HepG2 (cell line): ENCODE measurements around the gene MTA2. TPM values are rescaled to one million over a fixed set of nuclear protein-coding genes. Genes with fewer than 3 reads are reported as not detected.

ENCODE experiments used
- ARNTL ChIP-seq: sonication (generic); formaldehyde crosslinking; IDR thresholded peaks from 2 replicates; pipeline ENCODE4 v1.4.0; 2020; ENCODE audit warnings: mild to moderate bottlenecking, missing genetic modification reagents
- ASH2L ChIP-seq: fragments of 300-600, 200-600 bp; sonication (generic); IDR thresholded peaks from 2 replicates; pipeline ENCODE4 v1.7.0; 2017; ENCODE audit warnings: low read depth, mild to moderate bottlenecking, moderate library complexity, mixed read lengths, low read length; ENCODE audit not compliant: insufficient read length
- ATF1 ChIP-seq: IDR thresholded peaks from 2 replicates; pipeline ENCODE4 v1.6.1; 2016; ENCODE audit warnings: mild to moderate bottlenecking, control low read depth
- CBFB ChIP-seq: sonication (generic); formaldehyde crosslinking; IDR thresholded peaks from 2 replicates; pipeline ENCODE4 v1.4.0; 2020; ENCODE audit warnings: missing genetic modification reagents
- KDM2A ChIP-seq: sonication (generic); formaldehyde crosslinking; IDR thresholded peaks from 2 replicates; pipeline ENCODE4 v1.4.0; 2020; ENCODE audit warnings: low read depth, missing genetic modification reagents, borderline replicate concordance
- PHF8 ChIP-seq: sonication (generic); formaldehyde crosslinking; IDR thresholded peaks from 2 replicates; pipeline ENCODE4 v1.5.0; 2020; ENCODE audit warnings: missing genetic modification reagents
- POGZ ChIP-seq: sonication (generic); formaldehyde crosslinking; IDR thresholded peaks from 2 replicates; pipeline ENCODE4 v1.4.0; 2020; ENCODE audit warnings: mild to moderate bottlenecking, missing genetic modification reagents
- ZFYVE20 ChIP-seq: sonication (generic); formaldehyde crosslinking; IDR thresholded peaks from 2 replicates; pipeline ENCODE4 v1.8.0; 2023; ENCODE audit warnings: low read depth, mild to moderate bottlenecking, moderate library complexity, missing genetic modification reagents, borderline replicate concordance
- ZNF451 ChIP-seq: sonication (generic); formaldehyde crosslinking; IDR thresholded peaks from 2 replicates; pipeline ENCODE4 v1.5.0; 2020; ENCODE audit warnings: mild to moderate bottlenecking, missing genetic modification reagents
- ZNF619 ChIP-seq: sonication (generic); formaldehyde crosslinking; IDR thresholded peaks from 2 replicates; pipeline ENCODE4 v1.4.0; 2020; ENCODE audit warnings: mild to moderate bottlenecking, missing genetic modification reagents
- polyA plus RNA-seq, 8 experiments: library from polyadenylated mRNA; depleted of rRNA in 3 of 8; stranded (reverse) in 7 of 8; unstranded in 1 of 8; fragments of >200 nt; fragmentation: Illumina TruSeq in 4 of 8; extraction: Trizol in 4 of 8; gene quantifications; 2 replicates each; pipeline versions ENCODE4 v1.2.1 to v1.2.3, GENCODE V29; 2011 to 2016; ENCODE audit warnings: low read depth in 4 of 8, missing spikeins in 1 of 8, mixed read lengths in 1 of 8; ENCODE audit not compliant: insufficient read depth in 1 of 8
- total RNA-seq, 5 experiments: library from RNA; depleted of rRNA; stranded (reverse); fragments of >200 nt; fragmentation: Illumina TruSeq; extraction: Trizol; gene quantifications; 2 replicates each; pipeline ENCODE4 v1.2.3, GENCODE V29; 2016; ENCODE audit warnings: low read depth in 1 of 5
- TF ChIP-seq, protein P1 (sequence below): sonication (generic); formaldehyde crosslinking; IDR thresholded peaks from 2 replicates; pipeline ENCODE4 v1.4.0; 2020; ENCODE audit warnings: missing genetic modification reagents
- TF ChIP-seq, protein P2 (sequence below), 2 experiments: fragments of 450-650 bp in 1 of 2; sonication (generic) in 1 of 2; formaldehyde crosslinking in 1 of 2; IDR thresholded peaks; 2 replicates each; pipeline versions ENCODE4 v1.6.1 to v1.8.0; 2016 to 2022; ENCODE audit warnings: antibody characterized with exemption in 1 of 2, mild to moderate bottlenecking in 1 of 2, missing genetic modification reagents in 1 of 2
- TF ChIP-seq, protein P3 (sequence below): sonication (generic); formaldehyde crosslinking; IDR thresholded peaks from 2 replicates; pipeline ENCODE4 v1.5.1; 2020; ENCODE audit warnings: missing genetic modification reagents, mild to moderate bottlenecking, borderline replicate concordance

The MTA2 gene
- total and polyA plus RNA-seq, 2 of the 13 experiments (the other 11 are each of a cell fraction or from before 2014, with no cell fraction given): 14.0 to 70.0 TPM

DNA sequence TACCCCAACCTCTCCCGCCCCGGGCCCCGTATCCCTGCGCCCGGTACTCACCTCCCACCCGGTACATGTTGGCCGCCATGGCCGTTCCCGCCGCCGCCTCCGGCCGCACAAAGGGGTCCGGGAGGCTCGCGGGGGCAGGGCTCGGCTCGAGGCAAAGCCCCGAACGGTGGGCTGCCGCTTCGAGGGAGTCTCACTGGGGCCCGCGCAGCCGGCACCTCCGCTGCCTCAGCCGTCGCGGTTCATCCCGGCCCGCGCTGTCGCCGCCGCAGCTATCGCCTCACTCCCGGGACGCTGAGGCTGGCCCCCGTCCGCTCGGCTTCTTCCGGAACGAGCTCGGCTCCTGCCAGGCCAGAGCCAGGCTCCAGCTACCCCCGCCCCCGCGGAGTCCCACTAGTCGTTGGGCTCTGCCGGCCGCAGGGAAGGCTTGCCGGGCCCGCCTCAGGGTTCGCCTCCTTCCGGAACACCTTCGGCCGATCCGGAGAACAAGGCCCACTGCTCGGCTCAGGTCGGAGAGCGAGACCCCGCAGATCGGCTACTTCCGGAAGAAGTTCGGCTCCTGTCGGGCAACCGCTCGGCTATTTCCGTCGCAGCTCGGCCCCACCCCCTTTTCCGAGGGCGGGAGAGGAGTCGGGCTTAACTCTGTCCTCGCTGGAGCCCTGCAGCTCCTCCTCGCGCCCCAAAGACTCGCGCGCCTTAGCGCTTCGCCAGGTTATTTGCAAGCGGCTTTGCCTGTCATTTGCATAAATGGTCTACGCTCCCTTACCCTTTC is at the start of gene MTA2 (continued):
- TF ChIP-seq ASH2L (peak; percentile 83), KDM2A (CRISPR knock-in tag) (peak; percentile 96), POGZ (CRISPR knock-in tag) (no peak; the same call in 1 of the 2 replicates), ATF1 (CRISPR knock-in tag) (no peak), CBFB (CRISPR knock-in tag) (peak; percentile 6; the same call in 1 of the 2 replicates), ZFYVE20 (peak; percentile 71; the same call in 1 of the 2 replicates), ZNF451 (CRISPR knock-in tag) (peak; percentile 83), ZNF619 (CRISPR knock-in tag) (0 out of 2 replicates have a peak, but pooled peaks have one; percentile 35), ARNTL (CRISPR knock-in tag) (peak; percentile 42; the same call in 1 of the 2 replicates), PHF8 (CRISPR knock-in tag) (peak; percentile 71)
- TF ChIP-seq, protein P1, sequence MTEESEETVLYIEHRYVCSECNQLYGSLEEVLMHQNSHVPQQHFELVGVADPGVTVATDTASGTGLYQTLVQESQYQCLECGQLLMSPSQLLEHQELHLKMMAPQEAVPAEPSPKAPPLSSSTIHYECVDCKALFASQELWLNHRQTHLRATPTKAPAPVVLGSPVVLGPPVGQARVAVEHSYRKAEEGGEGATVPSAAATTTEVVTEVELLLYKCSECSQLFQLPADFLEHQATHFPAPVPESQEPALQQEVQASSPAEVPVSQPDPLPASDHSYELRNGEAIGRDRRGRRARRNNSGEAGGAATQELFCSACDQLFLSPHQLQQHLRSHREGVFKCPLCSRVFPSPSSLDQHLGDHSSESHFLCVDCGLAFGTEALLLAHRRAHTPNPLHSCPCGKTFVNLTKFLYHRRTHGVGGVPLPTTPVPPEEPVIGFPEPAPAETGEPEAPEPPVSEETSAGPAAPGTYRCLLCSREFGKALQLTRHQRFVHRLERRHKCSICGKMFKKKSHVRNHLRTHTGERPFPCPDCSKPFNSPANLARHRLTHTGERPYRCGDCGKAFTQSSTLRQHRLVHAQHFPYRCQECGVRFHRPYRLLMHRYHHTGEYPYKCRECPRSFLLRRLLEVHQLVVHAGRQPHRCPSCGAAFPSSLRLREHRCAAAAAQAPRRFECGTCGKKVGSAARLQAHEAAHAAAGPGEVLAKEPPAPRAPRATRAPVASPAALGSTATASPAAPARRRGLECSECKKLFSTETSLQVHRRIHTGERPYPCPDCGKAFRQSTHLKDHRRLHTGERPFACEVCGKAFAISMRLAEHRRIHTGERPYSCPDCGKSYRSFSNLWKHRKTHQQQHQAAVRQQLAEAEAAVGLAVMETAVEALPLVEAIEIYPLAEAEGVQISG (CRISPR knock-in tag): peak; percentile 72
- TF ChIP-seq, protein P2, sequence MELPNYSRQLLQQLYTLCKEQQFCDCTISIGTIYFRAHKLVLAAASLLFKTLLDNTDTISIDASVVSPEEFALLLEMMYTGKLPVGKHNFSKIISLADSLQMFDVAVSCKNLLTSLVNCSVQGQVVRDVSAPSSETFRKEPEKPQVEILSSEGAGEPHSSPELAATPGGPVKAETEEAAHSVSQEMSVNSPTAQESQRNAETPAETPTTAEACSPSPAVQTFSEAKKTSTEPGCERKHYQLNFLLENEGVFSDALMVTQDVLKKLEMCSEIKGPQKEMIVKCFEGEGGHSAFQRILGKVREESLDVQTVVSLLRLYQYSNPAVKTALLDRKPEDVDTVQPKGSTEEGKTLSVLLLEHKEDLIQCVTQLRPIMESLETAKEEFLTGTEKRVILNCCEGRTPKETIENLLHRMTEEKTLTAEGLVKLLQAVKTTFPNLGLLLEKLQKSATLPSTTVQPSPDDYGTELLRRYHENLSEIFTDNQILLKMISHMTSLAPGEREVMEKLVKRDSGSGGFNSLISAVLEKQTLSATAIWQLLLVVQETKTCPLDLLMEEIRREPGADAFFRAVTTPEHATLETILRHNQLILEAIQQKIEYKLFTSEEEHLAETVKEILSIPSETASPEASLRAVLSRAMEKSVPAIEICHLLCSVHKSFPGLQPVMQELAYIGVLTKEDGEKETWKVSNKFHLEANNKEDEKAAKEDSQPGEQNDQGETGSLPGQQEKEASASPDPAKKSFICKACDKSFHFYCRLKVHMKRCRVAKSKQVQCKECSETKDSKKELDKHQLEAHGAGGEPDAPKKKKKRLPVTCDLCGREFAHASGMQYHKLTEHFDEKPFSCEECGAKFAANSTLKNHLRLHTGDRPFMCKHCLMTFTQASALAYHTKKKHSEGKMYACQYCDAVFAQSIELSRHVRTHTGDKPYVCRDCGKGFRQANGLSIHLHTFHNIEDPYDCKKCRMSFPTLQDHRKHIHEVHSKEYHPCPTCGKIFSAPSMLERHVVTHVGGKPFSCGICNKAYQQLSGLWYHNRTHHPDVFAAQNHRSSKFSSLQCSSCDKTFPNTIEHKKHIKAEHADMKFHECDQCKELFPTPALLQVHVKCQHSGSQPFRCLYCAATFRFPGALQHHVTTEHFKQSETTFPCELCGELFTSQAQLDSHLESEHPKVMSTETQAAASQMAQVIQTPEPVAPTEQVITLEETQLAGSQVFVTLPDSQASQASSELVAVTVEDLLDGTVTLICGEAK (IDR thresholded peaks at IDR 0.05): no peak
- TF ChIP-seq, protein P2 (CRISPR knock-in tag; IDR thresholded peaks at IDR 0.05): peak; percentile 57
- TF ChIP-seq, protein P3, sequence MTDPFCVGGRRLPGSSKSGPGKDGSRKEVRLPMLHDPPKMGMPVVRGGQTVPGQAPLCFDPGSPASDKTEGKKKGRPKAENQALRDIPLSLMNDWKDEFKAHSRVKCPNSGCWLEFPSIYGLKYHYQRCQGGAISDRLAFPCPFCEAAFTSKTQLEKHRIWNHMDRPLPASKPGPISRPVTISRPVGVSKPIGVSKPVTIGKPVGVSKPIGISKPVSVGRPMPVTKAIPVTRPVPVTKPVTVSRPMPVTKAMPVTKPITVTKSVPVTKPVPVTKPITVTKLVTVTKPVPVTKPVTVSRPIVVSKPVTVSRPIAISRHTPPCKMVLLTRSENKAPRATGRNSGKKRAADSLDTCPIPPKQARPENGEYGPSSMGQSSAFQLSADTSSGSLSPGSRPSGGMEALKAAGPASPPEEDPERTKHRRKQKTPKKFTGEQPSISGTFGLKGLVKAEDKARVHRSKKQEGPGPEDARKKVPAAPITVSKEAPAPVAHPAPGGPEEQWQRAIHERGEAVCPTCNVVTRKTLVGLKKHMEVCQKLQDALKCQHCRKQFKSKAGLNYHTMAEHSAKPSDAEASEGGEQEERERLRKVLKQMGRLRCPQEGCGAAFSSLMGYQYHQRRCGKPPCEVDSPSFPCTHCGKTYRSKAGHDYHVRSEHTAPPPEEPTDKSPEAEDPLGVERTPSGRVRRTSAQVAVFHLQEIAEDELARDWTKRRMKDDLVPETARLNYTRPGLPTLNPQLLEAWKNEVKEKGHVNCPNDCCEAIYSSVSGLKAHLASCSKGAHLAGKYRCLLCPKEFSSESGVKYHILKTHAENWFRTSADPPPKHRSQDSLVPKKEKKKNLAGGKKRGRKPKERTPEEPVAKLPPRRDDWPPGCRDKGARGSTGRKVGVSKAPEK (CRISPR knock-in tag): 0 out of 2 replicates have a peak, but pooled peaks have one; percentile 34
